ENCODE measurements around the gene SRSF2.

- TF ChIP-seq POLR2A (IDR thresholded peaks at IDR 0.05) (no peak), EP300 (IDR thresholded peaks at IDR 0.05) (no peak)
Observed at GRCh38 chr17:76686538-76687297, 50.4 kb downstream of the SRSF2 start.

Data from stomach (tissue), 4 donors.